GM19397 (cell line): ENCODE data around the gene PLOD1.
"Not testable (repeated sequence)": the region's sequence is repeated elsewhere in the genome, so short reads cannot be mapped to it uniquely, and the experiment has no call there.

Source experiments
- ATAC-seq: cut with Tn5 transposase; IDR thresholded peaks from one replicate; pipeline ENCODE4 v1.9.1; 2021; ENCODE audit warnings: mild to moderate bottlenecking, moderate library complexity; ENCODE audit not compliant: unreplicated experiment

PLOD1 gene

GRCh38 chr1:11938722-11939526, 4.4 kb downstream of the PLOD1 start:
- no peak for ATAC-seq

DNA sequence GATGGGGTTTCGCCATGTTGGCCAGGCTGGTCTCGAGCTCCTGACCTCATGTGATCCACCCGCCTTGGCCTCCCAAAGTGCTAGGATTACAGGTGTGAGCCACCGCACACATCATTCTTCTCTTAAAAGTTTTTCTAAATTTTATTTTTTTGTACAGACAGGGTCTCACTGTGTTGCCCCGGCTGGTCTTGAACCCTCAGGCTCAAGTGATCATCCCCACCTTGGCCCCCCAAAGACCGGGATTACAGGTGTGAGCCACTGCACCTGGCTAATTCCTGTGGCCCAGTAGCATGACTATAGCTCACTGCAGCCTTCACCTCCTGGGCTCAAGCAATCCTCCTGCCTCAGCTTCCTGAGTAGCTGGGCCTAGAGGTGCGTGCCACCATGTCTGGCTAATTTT, 5.3 kb downstream of the PLOD1 start:
- not testable (repeated sequence) for ATAC-seq

- no peak for ATAC-seq
Measured at GRCh38 chr1:11940260-11940921, 5.9 kb downstream of the PLOD1 start.

- no peak for ATAC-seq
Measured at GRCh38 chr1:11942280-11942679, 7.8 kb downstream of the PLOD1 start.

DNA sequence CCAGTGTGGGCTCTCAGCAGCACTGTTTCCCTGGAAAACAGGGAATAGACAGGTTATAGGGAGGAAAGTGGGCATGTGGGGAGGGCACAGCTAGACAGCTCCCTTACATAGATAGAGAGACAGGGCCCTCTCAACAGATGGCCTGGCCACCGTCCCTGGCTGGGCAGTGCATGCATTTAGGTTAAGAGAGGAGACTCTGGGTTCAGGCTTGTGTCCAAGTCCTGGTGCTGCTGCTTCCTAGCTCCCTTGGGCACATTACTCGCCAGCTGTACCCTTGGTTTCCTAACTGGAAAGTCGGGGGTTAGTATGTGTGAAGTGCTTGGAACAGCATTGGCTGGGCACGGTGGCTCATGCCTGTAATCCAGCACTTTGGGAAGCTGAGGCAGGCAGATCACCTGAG, 9.1 kb downstream of the PLOD1 start:
- ATAC-seq: no peak

DNA sequence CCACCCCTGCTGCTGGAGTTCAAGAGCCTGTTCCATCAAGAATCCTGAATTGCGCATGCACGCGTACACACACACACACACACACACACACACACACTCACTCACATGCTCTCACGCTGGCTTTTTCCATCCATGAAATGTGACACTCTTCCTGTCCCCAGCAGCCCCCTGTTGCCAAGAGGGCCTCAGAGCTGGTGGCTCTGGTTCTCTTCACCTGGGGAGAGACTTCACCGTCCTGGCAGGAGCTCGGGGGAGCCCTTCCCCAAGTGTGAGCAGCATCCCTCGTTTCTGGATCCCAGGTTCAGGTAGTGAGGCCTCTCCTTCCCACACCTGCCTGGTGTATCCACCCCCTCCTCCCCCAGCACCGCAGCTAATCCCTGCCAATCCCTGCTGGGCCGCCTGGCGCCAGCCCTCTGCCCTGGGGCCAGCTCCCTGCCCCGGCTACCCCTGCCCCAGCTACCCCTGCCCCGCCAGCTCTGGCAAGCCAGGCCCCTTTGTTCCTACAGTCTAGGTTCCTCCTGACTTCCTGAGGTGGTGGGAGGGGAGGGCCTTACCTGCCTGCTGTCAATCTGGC, 9.9 kb downstream of the PLOD1 start:
- no peak for ATAC-seq

GRCh38 chr1:11946647-11947046, 12.1 kb downstream of the PLOD1 start:
- ATAC-seq: no peak

DNA sequence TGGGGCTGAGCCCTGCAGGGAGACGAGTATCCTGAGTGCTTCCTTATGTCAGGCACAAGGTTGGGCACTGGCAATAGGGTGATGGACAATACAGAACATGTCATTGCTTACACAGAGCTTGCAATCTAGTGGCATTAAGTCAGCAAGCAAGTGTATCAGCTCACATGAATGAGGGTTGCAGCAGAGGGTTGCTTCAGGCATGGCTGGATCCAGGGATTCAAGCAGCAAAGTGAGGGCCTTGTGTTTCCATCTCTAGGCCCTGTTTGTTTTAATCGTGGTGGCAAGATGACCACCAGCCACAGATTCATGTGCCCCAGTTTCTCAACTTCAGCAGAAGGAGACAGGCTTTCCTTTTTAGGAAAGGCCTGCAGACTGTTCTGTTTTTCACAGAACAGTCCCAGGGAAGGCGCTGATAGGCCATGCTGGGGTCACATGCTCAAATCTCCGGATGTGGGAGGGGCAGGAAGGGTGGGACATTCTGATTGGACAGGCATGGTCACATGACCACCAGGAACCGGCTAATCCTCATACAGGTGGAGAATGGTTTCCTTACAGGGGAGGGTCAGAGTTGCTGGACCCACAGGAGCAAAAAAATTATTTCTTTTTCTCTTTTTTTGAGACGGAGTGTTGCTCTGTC, 14.4 kb downstream of the PLOD1 start:
- no peak for ATAC-seq

- ATAC-seq: no peak
Measured at GRCh38 chr1:11951901-11952300, 17.4 kb downstream of the PLOD1 start.

DNA sequence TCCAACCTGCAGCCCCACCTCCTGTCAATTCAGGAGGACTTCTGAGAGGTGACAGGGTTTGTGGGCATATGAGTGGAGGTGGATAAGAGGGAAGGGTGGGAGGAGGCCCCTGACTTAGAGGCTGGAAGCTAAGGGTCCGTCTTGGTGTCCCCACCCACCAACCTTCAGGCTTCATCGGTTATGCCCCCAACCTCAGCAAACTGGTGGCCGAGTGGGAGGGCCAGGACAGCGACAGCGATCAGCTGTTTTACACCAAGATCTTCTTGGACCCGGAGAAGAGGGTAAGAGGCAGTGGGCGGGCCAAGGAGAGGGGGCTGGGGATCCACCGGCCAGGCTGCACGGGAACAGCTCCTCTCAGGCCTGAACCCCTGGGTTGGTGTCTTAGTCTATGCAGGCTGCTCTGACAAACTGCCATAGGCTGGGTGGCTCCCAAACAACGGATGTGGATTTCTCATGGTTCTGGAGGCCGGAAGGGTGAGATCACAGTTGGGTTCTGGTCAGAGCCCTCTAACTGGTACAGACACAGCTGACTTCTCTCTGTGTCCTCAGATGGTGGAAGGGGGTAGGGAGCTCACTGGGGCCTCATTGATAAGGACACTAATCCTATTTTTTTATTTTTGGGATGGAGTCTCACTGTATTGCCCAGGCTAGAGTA, 18.1 kb downstream of the PLOD1 start:
- ATAC-seq: no peak

- ATAC-seq: no peak
Measured at GRCh38 chr1:11955221-11955620, 20.7 kb downstream of the PLOD1 start.

- no peak for ATAC-seq
Measured at GRCh38 chr1:11957398-11957797, 22.9 kb downstream of the PLOD1 start.

GRCh38 chr1:11957897-11958296, 23.4 kb downstream of the PLOD1 start:
- ATAC-seq: no peak

DNA sequence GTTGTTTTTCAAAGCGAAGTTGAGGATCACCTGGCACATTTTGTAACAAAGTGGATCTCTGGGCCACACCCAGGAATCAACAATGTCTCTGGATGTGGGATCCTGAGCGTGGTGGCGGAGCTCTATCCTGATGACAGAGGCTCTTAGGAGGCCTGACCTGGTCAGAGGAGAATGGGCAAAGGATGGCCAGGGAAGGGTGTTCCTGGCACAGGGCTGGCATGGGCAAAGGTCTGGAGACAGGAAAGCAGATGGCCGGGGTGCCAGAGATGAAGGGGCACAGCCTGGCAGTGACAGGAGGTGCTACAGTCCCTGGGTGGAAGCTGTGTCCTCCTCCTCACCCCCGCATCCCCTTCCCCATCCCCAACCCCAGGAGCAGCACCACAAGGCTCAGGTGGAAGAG, 25.8 kb downstream of the PLOD1 start:
- ATAC-seq: no peak

DNA sequence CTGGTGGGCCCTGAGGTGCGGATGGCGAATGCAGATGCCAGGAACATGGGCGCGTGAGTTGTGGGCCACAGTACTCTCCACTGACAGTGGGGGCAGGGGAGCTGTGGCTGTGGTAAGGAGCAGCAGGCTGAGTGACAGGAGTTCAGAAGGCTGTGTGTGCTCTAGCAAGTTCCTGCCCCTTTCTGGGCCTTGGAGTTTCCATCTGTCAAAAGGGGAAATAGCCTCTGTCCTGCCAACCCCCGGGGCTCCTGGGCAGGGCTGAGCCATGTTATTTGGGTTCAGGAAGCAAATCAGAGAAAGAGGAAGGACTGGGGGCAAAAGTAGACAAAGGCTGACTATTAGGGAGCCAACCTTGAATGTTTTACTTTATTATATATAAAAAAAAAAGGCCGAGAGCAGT, 26.2 kb downstream of the PLOD1 start:
- ATAC-seq: no peak

GRCh38 chr1:11961230-11961629, 26.7 kb downstream of the PLOD1 start:
- no peak for ATAC-seq

DNA sequence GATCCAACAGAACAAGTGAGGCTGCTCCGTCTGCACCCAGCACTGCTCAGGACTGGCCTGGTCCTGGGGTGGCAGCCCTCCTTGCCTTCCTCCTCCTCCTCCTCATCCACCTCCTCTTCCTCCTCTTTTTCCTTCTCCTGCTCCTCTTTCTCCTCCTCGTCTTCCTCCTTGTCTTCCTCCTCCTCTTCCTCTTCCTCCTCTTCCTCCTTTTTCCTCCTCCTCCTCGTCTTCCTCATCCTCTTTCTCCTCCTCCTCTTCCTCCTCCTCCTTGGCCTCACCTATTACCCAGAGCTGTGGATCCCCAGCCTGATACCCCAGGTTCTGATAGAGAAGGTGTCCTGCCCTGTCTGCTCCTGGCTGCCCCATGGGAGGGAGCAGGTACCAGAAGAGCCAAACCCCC, 29.1 kb downstream of the PLOD1 start:
- no peak for ATAC-seq

DNA sequence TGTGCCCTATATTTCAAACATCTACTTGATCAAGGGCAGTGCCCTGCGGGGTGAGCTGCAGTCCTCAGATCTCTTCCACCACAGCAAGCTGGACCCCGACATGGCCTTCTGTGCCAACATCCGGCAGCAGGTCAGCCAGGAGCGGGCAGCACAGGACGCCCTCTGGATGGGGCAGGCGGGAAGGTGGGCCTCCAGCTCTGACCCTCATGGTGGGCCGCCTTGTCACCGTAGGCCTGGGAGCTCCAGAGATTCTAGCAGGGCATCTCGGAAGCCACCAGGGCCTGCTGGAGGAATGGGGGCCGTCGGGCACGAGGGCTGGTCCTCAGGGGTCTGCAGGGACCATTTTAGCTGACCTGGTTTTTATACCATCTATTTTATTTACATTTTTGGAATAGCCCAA, 30.1 kb downstream of the PLOD1 start:
- no peak for ATAC-seq

- no peak for ATAC-seq
Measured at GRCh38 chr1:11967028-11967547, 32.6 kb downstream of the PLOD1 start.

GRCh38 chr1:11970441-11971185, 36.1 kb downstream of the PLOD1 start:
- no peak for ATAC-seq
